Measurements from ENCODE around the gene MYLK4.

MYLK4 gene

GRCh38 chr6:2734488-2735166 lies 16.1 kb downstream of the MYLK4 start:
- no peak for DNase-seq (ENCODE audit: low read depth in 2 of 2)

- no peak for DNase-seq (ENCODE audit: low read depth in 2 of 2)
These were observed 16.8 kb downstream of the MYLK4 start for GRCh38 chr6:2733736-2734480.

DNA sequence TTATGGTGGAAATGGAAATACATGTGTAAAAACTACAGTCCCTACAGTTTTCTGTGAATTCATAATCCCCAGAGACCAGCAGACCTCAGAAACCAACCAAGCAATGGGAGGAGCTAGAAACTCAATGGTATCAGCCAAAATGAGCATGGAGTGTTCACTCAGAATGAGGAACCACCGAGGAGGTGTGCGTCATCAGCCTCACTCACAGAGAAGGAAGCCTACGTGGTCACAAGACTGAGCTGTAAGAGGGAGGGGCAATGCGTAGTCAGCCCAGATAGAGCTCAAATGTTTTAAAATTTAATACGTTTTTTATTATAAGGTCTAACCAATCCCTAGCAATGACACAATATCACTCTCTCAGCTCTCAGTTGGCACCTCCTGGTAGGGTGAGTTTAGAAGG lies 17.4 kb downstream of the MYLK4 start:
- peak; percentile 32 to 40 for DNase-seq (ENCODE audit: low read depth in 2 of 2)

DNA sequence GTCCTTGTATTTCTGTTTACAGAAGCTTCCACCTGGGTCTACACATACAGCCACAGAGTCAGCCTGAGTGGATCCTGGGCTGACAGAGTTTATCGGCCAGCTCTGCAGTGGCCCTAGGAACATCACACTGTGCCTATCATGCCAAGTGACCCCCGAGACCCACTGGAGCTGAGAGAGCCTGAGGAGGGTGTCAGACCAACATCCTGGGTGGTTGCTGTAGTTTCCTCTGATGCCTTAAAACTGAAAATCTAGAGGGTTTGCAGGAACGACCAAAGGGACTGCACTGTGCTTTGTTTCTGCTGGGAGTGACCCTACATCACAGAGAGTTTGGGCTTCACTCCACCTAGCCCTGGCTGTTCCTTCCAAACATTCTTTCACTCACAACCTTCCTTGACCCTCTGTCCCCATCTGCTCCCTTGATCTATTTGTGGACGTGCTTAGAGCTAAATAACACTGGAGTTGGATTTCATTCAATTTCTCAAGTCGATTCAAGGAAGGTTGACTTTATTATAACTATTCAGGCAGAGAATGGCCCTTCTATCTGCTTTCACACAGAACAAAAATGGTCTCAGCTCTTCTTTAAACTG lies 18.1 kb downstream of the MYLK4 start:
- no peak for DNase-seq (ENCODE audit: low read depth in 2 of 2)

DNA sequence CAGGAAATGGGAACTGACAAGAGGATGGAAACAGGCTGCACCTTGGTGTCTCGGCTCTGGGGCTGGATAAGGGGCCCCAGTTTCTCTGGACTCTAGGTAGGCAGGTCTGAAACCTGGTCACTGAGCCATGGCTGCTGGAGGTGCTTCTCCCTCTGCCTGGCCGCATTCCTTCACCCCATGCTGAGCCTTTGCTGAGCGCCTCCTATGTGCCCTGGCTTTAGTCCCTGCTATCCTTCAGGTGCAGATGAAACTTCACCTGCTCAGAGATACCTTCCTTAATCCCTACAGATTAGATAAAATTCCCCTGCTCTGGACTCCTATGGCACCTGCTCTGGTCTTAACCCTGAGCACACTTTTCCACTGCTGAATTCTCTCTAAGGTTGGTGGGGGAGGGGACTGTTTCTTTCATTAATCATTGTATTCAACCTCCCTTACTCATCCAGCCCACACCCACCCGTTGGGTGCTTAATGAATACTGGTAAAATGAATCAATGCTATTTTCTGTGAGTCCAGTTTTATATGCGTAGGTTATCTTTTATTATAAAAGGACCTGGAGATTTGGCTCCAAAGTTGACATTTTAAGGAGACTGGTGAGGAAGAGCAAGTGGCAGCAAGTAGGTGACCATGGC lies 19.3 kb downstream of the MYLK4 start:
- no peak for DNase-seq (ENCODE audit: low read depth in 2 of 2)

DNA sequence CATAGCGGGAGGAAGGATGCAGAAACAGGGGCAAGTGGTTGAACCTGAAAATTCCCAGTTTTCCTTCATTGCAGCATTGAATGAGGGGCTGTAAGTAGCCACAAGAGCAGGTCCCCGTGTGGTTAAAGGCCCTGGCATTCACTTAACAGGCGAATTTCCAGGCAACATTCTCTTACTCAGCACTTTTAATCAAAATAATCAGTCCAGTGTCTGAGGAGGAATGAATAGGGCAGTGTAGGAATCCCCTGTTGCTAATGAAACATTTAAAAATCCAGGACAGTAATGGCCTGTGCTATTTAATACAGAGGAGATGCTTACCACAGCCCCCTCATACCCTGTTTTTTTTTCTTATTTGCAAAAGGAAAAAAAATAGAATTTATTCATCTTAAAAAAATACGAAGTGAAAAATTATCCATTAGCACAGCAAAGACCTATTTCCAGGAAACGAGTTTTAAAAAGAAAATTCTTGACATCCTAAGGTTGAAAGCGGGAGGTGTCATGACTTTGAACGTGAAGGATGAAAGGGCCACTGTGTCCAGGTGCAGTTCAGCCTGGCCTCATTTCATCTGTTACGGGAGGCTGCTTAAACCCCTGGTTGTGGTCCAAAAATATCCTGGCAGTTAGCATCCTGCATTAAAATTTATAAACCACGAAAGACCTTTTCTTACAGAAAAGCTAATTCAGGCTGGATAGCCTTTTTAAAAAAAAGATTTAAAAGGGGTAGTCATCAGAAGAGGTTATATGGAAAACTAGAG lies 20.2 kb downstream of the MYLK4 start:
- no peak for DNase-seq (ENCODE audit: low read depth in 2 of 2)

- no peak for DNase-seq (ENCODE audit: low read depth in 2 of 2)
These were observed 20.8 kb downstream of the MYLK4 start for GRCh38 chr6:2729921-2730320.

DNA sequence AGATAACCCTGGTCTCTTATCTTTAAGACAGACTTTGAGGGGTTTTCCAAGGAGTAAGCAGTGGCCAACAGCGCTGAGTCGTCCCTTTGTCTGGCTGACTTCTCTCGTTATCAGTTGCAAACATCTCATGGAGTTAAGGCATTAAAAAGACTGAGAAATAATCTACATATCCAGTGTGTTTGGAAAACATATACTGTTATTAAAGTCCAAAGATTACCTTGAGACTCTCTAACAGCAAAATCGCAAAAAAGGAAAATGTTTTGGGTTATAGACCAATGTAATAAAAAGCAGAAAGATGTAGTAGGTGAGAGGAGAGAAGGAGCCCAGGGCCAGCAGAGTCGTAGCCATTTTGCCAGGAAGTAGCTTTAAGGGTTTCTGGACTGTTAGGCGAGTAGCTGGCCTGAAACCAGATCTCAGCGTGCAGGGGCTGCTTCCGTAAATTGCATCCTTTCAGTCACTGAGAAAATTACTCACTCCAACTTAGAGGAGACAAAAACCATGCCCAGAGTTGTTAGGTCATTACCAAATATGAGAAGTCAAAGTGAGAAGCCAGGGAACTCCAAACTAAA lies 24.6 kb downstream of the MYLK4 start:
- no peak for DNase-seq (ENCODE audit: low read depth in 2 of 2)

- DNase-seq (ENCODE audit: low read depth in 2 of 2), result no peak
These were observed 25.2 kb downstream of the MYLK4 start for GRCh38 chr6:2725364-2725988.

DNA sequence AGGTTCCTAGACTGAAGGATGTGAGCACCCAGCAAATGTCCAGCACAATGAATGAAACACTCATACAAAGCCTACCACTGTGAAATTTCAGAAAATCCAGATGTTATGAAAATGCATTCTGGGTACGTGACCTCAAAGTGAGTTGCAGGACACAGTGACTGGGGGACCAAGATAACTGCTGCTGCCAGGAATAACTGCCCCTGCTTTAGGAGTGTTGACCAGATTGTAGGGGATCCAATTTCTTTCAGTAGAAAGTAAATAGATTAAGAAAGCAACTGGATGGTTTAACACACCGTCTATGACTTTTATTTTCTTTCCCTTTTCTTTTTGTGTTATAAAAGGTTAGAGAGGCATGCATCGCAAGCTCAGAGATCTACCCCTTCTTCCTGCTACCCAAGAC lies 29.5 kb downstream of the MYLK4 start:
- no peak for DNase-seq (ENCODE audit: low read depth in 2 of 2)

GRCh38 chr6:2719093-2719455 lies 31.6 kb downstream of the MYLK4 start:
- no peak for DNase-seq (ENCODE audit: low read depth in 2 of 2)

DNA sequence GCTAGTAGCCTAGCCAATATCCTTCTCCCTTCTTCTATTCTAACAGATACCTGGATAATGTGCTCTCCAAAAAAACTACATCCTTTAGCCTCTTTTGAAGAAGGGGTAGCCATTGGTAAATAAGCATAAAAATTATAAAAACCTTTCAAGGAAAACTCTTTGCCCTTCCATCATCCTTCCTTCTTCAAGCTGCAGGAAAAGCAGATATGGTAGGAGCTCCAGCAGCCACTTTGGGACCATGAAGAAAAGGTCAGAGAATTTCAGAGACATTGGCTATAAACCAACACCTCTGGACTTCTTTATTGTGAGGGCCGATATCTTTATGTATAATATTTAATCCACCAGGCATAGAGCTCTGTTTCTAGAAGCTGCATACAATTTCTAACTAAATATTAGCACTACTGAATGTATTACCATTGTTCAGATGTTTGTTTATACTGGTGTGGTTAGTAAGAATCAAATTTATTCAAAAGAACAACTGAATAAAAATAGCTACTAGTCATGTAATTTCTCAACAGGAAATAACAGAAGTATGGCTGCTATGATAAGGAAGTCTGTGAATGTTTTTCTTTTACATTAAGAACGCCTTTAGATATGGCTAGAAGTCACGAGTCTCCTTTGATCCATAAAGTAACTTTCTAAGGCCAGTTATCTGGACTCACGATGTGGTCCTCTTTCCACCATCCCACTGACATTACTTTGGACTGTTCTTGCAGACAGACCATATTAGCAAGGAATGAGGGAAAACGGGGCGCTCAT lies 32.2 kb downstream of the MYLK4 start:
- no peak for DNase-seq (ENCODE audit: low read depth in 2 of 2)

GRCh38 chr6:2716936-2717700 lies 33.6 kb downstream of the MYLK4 start:
- DNase-seq (ENCODE audit: low read depth in 2 of 2), result no peak

- no peak for DNase-seq (ENCODE audit: low read depth in 2 of 2)
These were observed 35.0 kb downstream of the MYLK4 start for GRCh38 chr6:2715737-2716136.

- DNase-seq (ENCODE audit: low read depth in 2 of 2), result no peak
These were observed 36.4 kb downstream of the MYLK4 start for GRCh38 chr6:2714111-2714895.

DNA sequence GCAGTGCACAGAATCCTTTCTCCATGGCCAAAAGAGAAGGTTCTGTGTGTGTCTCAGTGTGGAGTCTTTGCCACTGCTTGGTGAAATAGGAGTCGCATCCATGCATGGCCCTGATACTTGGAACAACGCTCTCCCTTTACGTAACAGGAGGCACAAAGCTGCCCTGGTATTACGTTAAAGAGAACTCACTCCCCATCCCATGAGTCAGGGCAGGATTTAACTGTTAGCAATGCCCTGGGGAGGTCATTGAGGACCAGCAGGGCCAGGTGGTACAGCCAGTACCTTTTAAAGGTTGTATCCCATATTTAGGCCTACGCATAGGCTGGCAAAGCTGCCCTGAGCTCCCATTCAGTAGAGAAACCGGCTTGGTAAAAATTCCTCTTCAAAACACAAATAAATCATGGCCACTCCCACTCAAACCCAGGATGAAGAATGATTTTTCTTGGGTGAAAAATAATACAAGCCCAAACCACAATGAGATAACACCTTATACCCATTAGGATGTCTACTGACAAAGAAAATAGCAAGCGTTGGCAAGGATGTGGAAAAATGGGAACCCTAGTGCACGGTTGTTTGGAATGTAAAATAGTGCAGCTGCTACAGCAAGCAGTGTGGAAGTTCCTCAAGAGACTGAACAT lies 37.1 kb downstream of the MYLK4 start:
- DNase-seq (ENCODE audit: low read depth in 2 of 2), result no peak

DNA sequence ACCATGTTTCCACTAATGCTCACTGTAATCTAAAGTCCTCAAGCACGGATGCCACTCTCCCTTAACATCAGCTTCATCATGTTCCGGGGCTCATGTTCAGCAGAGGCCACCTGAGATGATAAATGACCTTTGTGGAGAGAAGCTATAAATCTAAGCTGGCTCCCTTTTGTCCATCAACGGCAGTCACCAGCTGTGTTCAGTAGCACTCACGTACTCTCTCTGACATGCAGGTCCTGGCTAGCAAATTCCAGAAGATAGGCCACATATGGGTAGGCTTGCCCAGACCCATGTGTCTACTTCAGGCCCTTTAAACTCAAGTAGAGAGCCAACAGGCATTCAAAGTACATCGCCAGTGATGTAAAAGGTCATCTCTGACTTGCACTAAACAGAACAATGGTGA lies 38.6 kb downstream of the MYLK4 start:
- DNase-seq (ENCODE audit: low read depth in 2 of 2), result no peak

- DNase-seq (ENCODE audit: low read depth in 2 of 2), result no peak
These were observed 40.3 kb downstream of the MYLK4 start for GRCh38 chr6:2710412-2710811.
